Stomach smooth muscle (tissue), 2 donors: Measurements from ENCODE around the gene SLC2A6.

Experiments used
- H3K27ac ChIP-seq: one replicate; pipeline ENCODE4 v1.7.0; 2013; ENCODE audit warnings: mild to moderate bottlenecking, low read length, inconsistent platforms
- H3K27me3 ChIP-seq, 2 donors: one replicate each; pipeline ENCODE4 v1.7.0; 2013; ENCODE audit warnings: low read length in 2 of 2; ENCODE audit not compliant: insufficient read depth in 2 of 2, control insufficient read depth in 1 of 2
- H3K36me3 ChIP-seq, 2 donors: one replicate each; pipeline ENCODE4 v1.7.0; 2013; ENCODE audit warnings: low read length in 2 of 2; ENCODE audit not compliant: control insufficient read depth in 2 of 2, insufficient read depth in 2 of 2
- H3K4me1 ChIP-seq: one replicate; pipeline ENCODE4 v1.7.0; 2013; ENCODE audit warnings: low read length; ENCODE audit not compliant: control insufficient read depth, insufficient read depth
- H3K4me3 ChIP-seq, 2 donors: one replicate each; pipeline ENCODE4 v1.7.0; 2013; ENCODE audit warnings: low read length in 2 of 2
- H3K9ac ChIP-seq, 2 donors: one replicate each; pipeline ENCODE4 v1.7.0; 2013; ENCODE audit warnings: low read length in 2 of 2, mild to moderate bottlenecking in 1 of 2
- H3K9me3 ChIP-seq, 2 donors: one replicate each; pipeline ENCODE4 v1.7.0; 2013; ENCODE audit warnings: low read length in 2 of 2; ENCODE audit not compliant: control insufficient read depth in 2 of 2
- donor health status: healthy.
- donor health status: Pancreatic carcinoma.

SLC2A6 gene

DNA sequence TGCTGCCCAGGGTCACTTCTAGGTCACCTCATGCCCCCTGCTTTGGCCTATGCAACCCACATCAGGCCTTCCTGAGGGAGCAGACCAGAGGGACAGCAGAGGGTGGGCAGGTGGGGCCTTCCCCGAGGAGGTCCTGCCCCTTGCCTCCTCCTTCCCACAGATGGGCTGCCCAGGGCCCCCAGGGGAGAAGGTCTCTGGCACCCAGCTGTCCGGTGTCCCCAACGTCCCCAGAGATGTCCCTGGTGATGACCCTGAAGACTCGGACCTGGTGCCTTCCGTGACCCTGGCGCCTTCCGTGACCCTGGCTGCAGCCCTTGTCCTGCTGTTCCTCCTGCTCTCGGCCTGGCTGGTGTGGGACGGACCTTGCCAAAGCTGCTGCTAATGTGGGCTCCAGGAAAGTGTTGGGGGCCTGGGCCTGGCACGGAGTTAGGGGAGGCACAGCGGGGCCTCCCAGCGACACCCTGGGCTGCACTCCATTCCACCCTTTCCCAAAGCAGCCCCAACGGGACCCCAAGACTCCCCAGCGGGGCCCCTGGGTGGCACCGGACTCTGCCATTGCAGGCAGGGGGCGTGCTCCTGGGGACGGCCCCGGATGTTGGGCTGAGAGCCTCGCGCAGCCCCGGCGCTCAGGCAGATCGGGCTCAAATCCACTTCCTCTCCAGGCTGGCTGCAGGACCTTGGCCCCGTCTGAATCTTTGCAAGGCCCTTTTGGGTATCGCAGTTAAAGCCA lies 6.8 kb upstream of the SLC2A6 start:
- H3K27ac ChIP-seq: no peak overlapping the region
- no peaks in the 10 kb centered on the region for H3K9me3 ChIP-seq
- H3K27me3 ChIP-seq: peaks cover 3 to 4% of the 10 kb centered on the region in 2 donors
- H3K36me3 ChIP-seq: no peaks in the 10 kb centered on the region
- no peak overlapping the region for H3K9ac ChIP-seq
- no peak overlapping the region for H3K4me3 ChIP-seq
- H3K4me1 ChIP-seq: no peaks in the 10 kb centered on the region

- Histone ChIP-seq H3K9me3 (no peaks in the 10 kb centered on the region), H3K4me1 (no peaks in the 10 kb centered on the region), H3K36me3 (no peaks in the 10 kb centered on the region), H3K4me3 (no peak overlapping the region), H3K27me3 (peaks cover 0 to 3% of the 10 kb centered on the region in 2 donors), H3K27ac (no peak overlapping the region), H3K9ac (no peak overlapping the region)
These were observed 6.0 kb upstream of the SLC2A6 start for GRCh38 chr9:133484671-133485437.

- Histone ChIP-seq H3K9me3 (no peaks in the 10 kb centered on the region), H3K36me3 (no peaks in the 10 kb centered on the region), H3K9ac (peak overlapping the region in 1 of 2 donors; percentile 21), H3K27ac (no peak overlapping the region), H3K4me1 (peaks cover 10% of the 10 kb centered on the region), H3K4me3 (no peak overlapping the region), H3K27me3 (peaks cover 0 to 3% of the 10 kb centered on the region in 2 donors)
These were observed 4.7 kb upstream of the SLC2A6 start for GRCh38 chr9:133483611-133484010.

DNA sequence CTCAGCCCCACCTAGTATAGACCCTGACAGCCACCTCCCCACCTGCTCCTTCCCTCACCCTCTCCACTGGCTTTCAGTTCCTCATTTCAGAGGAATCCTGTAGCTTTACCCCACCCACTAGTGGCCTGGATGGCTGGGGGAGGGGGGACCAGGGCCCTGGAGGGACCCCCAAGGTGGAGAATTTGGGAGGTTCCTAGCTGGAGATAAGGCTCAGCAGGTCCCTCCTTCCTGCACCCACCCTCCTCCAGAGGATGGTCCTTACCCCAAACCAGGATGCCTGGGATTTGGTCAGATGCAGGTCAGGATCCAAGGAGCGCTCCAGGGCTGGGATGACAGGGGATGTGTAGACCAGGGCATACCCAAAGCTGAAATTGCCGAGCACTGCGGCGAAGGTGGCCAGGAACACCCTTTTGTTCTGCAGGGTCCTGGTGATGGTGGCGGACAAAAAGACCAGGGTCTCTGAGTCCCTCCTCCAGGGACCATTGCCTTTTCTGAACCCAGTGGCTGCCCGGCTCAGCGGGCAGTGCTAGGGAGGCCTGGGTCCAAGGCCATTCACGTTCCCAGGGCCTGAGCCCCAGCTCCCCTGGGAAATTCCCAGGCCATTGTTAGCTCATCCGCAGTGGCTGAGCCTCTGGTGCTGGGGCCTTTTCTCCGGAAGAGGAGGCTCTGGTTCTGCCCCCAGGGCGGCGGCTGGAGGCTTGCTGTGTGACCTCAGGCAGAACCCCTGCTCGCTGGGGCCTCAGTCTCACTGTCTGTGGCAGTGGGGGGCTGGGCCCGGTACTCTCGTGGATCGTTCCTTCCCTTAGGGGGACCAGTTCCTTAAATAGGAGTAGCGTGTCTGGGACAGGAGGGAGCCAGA lies 678 bp downstream of the SLC2A6 start:
- no peak overlapping the region for H3K27ac ChIP-seq
- H3K9ac ChIP-seq: peak overlapping the region; percentile 36 to 58

DNA sequence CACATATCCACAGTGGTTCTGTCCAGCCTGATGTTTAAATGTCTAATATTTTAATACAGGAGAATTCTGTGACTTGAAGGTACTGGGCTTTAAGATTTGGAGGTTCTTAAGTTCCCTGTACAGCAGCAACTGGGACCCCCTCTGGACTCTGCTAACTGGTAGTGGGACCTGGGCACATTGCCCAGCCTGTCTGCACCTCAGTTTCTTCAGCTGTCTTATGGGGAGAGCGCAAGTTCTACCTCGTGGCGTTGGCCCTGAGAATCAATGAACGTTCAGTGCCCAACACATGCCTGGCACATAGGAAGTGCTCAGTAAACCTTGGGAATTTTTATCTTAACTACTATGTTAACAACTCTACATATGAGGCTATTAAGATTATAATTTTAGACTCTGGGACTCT lies 1.4 kb downstream of the SLC2A6 start:
- no peak overlapping the region for H3K9ac ChIP-seq
- peaks cover 2 to 3% of the 10 kb centered on the region in 2 donors for H3K36me3 ChIP-seq
- no peak overlapping the region for H3K27ac ChIP-seq
- H3K4me1 ChIP-seq: peaks cover 14% of the 10 kb centered on the region
- no peaks in the 10 kb centered on the region for H3K27me3 ChIP-seq
- no peak overlapping the region for H3K4me3 ChIP-seq
- no peaks in the 10 kb centered on the region for H3K9me3 ChIP-seq

More for the DNA sequence above, 678 bp downstream of the SLC2A6 start:
- Histone ChIP-seq H3K36me3 (peaks cover 2 to 3% of the 10 kb centered on the region in 2 donors), H3K9me3 (no peaks in the 10 kb centered on the region), H3K4me1 (peaks cover 14% of the 10 kb centered on the region), H3K4me3 (peak overlapping the region; percentile 45 to 77), H3K27me3 (no peaks in the 10 kb centered on the region)

DNA sequence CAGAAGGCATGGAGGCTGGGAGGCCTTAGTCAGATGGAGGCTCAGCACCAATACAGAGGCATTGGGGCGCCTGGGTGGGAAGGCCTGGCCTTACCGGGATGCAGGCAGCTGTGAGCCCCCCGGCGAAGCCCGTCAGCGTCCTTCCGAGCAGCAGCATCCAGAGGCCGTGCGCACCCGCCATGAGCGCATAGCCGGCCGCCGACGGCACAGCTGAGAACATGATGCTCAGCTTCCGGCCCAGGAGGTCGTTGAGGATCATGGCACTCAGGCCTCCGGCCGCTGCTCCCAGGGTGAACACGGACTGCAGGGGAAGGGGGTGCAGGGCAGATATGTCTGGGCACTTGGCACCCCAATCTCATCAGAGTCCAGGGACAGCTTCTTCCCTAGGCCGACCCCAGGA lies 2.0 kb downstream of the SLC2A6 start:
- Histone ChIP-seq H3K36me3 (peaks cover 2 to 3% of the 10 kb centered on the region in 2 donors), H3K4me1 (peaks cover 14% of the 10 kb centered on the region), H3K4me3 (no peak overlapping the region), H3K27me3 (no peaks in the 10 kb centered on the region), H3K27ac (no peak overlapping the region), H3K9me3 (no peaks in the 10 kb centered on the region), H3K9ac (no peak overlapping the region)

DNA sequence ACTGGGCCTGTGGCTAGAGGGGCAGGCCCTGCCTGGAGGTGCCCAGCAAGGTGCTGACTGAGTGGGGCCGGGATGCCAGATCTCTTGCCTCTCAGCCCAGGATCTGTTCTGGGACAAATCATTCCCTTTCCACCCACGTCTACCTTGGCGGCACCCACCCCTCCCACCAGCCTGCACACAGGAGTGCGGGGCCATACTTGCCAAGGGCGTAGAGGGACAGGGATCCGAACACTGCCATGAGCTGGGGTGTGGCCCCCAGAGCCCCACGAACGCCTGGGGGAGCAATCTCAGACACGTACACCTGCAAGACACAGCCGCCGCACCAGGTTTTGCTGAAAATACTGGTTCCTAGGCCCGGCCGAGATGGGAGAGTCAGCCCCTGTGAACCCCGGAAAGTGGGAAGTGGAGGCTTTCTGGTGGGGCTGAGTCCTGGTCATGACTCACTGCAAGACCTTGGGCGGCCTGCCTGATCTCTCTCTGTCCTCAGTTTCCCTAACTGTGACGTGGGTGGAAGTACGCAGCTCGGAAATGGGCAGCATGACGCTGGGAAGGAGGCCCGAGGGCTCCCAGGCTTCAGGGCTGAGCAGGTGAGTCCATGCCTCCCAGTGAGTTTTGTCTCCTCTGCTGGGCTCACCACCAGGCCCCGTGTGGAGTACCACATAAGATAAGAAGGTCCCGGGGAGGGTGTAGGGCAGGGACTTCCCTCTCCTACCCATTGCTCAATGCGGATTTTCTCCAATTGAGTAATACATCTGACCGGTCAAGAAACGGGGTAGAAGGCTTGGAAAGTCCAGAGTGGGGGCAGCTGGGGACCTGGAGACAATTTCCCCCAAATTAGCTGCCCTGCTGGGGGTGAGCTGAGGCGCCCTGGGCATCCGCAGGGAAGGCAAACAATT lies 2.6 kb downstream of the SLC2A6 start:
- no peak overlapping the region for H3K27ac ChIP-seq
- H3K4me3 ChIP-seq: no peak overlapping the region
- H3K36me3 ChIP-seq: peaks cover 2 to 3% of the 10 kb centered on the region in 2 donors
- no peaks in the 10 kb centered on the region for H3K9me3 ChIP-seq
- no peaks in the 10 kb centered on the region for H3K27me3 ChIP-seq
- no peak overlapping the region for H3K9ac ChIP-seq
- peaks cover 14% of the 10 kb centered on the region for H3K4me1 ChIP-seq

DNA sequence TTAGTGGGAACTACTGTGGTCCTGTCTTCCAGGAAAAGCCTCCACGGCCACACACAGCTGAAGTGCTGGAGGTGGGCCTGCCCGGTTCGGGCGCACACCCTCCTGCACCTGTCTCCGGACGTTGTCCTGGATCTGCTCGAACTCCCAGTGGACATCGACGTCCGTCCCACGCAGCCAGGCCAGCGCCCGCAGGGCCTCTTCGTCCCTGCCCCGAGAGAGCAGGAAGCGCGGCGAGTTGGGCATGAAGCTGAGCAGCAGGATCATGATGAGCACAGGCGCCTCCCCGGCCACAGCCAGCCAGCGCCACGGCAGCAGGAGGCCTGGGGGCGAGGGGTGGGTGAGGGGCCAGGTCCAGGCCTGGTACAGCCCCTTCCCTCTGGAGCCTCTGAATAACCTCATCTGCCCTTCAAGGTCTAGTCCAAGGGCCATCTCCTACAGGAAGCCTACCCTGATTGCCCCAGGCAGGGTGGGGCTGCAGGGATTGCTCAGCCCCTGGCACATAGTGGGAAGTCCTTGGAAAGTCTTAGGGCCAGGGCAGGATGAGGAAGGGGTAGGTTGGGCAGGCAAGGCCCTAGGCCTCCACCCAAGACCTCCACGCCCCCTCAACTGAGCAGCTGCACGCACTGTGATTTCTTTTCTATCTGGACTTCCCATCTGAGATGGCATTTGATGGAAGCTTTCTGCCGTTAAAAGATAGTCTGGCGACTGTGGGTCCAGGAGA lies 3.4 kb downstream of the SLC2A6 start:
- Histone ChIP-seq H3K27ac (no peak overlapping the region), H3K36me3 (peaks cover 2 to 3% of the 10 kb centered on the region in 2 donors)

GRCh38 chr9:133474853-133475252 lies 4.0 kb downstream of the SLC2A6 start:
- no peak overlapping the region for H3K27ac ChIP-seq
- peaks cover 14% of the 10 kb centered on the region for H3K4me1 ChIP-seq
- no peak overlapping the region for H3K4me3 ChIP-seq

More for the DNA sequence above, 3.4 kb downstream of the SLC2A6 start:
- H3K4me3 ChIP-seq: no peak overlapping the region
- H3K4me1 ChIP-seq: peaks cover 14% of the 10 kb centered on the region
- no peaks in the 10 kb centered on the region for H3K27me3 ChIP-seq
- H3K9ac ChIP-seq: no peak overlapping the region
- H3K9me3 ChIP-seq: no peaks in the 10 kb centered on the region

More at GRCh38 chr9:133474853-133475252, 4.0 kb downstream of the SLC2A6 start:
- H3K9ac ChIP-seq: no peak overlapping the region
- no peaks in the 10 kb centered on the region for H3K9me3 ChIP-seq
- H3K36me3 ChIP-seq: peaks cover 2 to 3% of the 10 kb centered on the region in 2 donors
- no peaks in the 10 kb centered on the region for H3K27me3 ChIP-seq
